ENCODE measurements around the gene MPPED1.

MPPED1 gene

DNA sequence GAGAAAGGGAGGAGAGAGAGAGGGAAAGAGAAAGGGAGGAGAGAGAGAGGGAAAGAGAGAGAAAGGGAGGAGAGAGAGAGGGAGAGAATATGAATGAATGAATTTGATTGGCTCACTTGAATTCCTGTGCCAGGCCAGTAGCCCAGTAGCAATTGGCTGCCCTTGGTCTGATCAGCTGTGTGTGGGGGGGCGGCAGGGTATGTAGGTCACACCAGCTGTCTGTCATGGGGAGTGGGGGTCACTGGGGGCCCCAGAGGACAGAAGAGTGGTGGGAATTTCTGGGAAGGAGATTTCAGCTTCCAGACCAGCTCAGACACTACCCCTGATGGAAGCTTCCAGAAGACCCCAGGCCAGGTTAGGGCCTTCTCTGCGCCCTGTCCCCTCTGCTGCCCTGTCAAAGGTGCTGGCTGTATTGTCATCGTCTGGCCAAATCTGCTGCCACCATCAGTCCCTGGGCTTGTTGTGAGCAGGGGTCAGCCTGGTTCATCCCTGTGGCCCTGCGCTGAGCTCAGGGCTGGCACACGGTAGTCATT lies 21.1 kb downstream of the MPPED1 start:
- no peak for DNase-seq

DNA sequence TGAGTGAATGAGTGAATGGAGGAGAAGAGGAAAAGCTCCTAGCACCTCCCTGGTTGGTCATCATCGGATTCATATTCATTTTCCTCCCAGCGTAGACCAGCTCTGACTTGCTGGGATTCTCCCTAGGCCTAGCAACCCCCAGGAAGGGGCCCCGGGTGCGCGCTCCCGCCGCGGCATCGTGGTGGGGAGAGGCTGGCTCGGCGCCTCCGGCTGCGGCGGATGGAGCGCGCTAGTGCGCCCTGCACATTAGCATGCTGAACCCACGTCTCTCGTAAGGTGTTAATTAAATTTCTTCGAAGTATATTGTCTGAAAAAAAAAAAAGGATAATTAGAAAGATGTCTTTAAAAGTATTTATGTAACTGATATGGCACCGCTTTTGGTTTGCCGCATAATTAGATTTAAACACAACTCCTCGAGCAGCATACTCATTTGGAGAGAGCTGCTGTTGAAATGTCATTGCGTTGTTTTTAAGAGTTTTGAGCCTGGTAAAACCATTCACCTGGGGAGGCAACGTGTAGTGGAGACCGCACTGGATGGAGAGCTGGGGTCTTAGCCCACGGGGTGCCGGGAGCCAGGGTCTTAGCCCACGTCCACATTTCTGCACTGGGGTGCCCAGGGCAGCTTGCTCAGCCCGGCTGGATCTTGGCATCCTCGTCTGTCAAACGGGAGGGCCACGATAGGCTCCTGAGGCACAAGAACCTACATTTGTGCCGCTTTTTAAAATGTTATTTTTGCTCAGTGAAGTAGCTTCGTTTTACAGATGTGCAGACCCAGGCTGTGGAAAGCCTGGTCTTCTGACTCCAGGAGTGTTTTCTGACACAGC lies 21.8 kb downstream of the MPPED1 start:
- no peak for DNase-seq

DNA sequence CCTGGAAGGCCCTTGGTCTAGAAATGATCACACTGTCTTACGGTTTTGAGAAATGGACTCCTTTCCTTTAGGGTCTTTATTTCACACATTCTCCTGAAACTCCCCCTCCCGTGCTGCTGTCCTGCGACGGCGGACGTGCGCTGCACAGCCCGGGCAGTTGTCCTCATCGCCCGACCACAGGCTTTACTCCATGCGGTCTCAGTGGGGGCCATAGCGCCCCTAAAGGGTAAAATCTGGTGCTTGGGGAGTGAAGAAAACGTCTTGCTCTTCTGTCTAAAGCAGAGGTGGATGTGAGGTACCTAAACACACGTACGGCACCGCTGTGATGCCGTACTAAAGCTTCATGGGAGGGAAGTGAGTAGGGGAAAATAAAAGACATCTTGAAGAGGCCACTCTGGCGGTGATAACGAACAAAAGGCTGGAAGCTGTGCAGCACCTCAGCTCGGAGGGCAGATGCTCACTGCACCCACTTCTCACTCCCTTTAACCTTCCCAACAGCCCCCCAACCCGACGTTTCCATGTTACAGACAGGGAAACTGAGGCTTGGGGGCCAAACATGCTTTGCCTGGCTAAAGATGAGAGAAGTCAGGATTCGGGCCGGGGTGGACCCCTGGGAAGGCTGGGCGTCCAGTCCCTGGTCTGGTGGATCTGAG lies 22.6 kb downstream of the MPPED1 start:
- DNase-seq = no peak

DNA sequence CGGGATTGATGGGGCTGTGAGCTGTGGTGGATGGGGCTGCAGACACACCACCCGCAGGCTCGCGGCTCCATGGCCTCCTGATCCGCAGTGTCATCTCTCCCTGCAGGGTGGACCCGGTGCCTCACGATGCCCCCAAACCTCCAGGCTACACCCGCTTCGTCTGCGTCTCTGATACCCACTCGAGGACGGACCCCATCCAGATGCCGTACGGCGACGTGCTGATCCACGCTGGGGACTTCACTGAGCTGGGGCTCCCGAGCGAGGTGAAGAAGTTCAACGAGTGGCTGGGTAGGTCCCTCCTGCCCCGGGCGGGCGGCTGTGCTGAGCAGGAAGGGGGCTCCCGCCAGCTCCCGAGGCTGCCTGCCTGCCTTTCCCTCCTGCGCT lies 23.1 kb downstream of the MPPED1 start:
- DNase-seq = no peak

DNA sequence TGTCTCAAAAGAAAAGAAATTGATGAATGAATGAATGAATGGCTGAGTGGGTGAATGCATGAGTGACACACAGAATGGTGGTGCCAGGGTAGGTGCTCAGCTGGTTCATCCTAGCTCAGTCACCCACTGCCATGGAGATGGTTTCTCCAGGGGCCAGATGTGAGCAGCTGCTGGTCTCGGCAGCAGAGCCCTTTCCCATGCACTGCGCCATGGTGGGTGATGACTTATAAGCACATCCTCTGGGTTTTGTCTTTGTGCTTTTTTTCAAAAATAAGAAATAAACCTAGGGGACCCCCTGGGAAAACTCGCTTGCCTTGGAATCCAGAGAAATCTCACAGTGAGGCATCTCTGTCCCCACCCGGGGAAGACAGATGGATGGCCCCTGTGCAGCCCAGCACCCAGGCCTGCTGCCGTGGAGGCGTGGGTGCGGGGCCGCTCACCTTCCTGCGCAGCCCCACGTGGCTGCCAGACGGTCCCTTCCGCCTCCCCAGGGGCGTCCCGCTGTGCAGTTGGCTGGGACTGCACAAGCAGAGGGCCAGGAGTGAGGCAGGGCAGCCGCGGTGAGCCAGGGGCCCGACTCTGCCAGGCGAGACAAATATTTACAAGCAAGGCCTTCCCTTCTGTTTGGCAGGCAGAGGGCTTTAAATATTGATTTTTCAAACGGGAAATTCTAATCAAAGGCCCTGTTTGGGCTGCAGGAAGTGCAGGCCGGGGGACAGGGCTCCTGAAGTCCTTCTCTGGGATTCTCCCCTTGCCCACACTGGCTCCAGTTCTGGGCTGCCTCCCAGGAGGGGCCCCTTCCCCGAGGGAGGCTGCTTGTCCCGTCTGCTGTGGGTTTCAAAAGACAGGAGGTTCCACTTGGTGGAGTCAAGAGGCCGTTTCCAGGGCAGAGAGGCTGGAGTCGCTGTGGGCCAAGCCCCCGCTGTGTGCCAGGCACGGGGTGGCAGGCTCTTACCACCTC lies 24.3 kb downstream of the MPPED1 start:
- DNase-seq = peak in 3 of 14 donors; percentile 22 to 33 (median 23)

DNA sequence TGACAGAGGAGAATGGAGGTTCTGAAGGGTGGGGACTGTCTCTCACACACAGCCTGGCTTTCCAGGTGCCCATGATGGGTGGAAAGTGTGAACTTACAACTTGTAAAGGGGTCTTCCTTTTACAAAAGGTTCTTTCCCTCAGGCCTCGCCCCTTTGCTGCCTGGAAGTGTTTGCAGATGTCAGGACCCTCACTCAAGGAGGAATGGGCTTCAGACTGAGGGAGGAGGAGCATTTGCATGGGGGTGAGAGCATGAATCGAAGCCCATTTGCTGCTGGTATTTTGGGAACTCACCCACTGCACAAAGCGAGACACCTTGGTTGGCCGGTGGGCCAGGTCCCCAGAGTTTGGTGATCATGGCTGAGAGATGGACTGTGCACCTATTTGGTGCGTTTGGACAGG lies 25.1 kb downstream of the MPPED1 start:
- DNase-seq = no peak

DNA sequence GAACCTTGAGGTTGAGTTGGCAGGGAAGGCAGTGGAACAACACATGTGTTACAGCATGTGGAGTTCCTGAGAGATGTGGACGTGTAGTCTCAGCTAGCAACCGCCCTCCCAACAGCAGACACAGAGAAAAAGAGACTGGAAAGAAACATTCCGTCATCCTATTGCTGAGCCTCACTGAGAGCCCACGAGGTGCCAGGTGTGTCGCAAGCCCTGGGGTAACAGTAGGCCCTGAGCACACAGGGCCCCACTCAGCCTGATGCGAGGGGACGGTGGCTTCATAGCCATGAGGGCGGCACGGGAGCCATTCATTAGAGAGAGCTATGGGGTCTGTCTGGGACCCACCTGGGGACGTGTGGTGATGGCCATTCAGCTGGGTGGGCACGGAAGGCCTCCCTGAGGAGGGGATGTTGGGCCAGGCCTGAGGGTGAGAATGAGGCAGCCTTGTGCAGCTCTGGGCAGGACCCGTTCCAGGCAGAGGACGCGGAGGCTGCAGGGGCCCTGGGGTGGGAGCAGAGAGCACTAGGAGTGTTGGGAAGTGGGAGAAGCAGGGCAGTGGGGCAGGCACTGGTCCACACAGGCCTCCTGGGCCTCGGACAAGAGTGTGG lies 26.2 kb downstream of the MPPED1 start:
- DNase-seq = no peak

DNA sequence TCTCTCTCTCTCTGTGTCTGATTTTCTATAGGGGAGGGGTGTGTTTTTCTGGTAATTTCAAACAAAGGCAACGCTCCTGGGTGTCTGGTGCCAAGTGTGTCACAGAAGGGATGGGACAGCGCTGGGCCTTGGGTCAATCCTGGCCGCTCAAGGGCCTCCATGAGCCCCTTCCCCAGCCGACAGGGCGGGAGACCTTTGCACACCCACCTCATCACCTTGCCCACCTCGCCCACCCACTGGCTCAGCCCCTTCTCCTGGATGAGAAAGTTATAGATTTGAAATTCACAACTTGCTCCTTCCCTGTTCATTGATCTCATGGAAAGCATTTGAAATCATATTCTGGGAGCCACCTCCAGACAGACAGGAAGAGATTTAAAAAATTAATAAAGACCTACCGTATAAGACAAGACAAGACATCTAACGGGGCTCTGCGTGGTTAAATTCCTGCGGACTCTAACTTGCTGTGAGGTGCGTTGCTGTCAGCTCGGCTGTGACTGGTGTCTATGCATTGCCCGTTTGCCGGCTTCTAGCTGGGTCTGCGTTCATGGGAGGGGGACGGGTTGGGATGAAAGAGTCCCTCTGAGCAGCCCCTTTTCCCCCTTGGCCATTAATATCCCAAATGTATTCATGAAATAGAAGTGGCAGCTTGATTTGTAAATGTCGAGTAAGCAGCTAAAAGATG lies 27.0 kb downstream of the MPPED1 start:
- DNase-seq = no peak

DNA sequence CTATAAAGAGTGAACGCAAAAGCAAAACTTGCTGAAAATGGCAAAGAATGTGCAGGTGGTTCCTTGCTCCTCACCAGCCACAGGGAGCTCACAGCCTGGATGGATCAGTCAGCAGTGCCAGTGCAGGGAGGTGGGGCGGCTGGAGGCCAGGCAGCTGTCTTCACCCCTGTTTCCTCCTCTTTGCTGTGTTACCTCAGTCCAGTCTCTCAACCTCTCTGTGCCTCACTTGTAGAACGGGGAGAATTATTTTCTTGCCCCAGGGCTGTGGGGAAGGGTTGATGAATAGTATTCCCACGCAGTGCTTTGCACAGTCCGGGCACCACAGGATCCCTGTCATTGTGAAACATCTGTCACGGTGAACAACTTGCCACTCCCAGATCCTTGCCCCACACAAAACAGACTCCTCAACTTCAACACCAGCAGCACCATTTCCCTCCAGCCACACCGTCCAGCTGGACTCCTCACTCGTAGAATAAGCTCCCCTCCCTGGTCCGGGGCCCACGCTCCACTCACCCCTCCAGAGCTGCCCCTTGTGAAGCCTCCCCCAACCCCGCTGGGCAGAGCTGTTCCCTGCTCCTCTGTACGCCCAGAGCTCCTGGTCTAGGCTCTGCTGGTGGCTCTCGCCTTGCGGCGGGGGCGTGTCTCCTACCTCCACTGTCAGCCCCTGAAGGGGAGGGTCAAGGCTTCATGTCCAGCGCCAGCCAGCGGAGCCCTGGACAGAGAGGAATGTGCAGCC lies 27.7 kb downstream of the MPPED1 start:
- no peak for DNase-seq

DNA sequence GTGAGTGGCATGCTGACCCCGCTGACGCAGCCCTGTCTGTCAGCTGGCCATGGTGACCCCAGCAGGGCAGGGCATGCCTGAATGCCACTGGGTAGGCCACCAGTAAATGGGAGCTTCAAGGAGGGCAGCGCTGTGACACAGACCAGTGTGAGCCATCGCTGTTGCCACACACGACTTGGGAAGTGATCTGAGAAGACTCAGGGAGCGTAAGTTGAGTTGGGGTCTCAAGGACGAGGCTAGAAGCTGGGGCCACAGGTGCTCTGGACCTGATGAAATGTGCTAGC lies 28.2 kb downstream of the MPPED1 start:
- no peak for DNase-seq

DNA sequence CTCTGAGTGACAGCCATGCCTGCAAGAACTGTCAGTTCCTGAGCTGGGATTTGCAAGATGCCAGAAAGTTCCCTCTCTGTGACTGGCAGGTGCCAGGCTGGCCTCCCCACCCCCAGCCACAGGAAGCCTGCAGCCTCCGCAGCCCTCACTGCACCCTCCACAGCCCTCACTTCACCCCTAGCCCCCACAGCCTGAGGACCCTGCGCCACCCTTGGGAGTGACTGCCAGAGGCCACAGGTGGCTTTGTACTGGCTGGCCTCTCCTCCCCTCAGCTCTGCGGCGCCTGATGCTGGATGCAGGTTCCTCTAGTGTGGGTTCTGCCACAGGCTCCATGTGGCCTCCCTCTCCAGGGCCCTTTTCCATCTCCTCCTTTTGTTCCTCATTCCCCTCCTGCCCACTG lies 28.7 kb downstream of the MPPED1 start:
- no peak for DNase-seq

DNA sequence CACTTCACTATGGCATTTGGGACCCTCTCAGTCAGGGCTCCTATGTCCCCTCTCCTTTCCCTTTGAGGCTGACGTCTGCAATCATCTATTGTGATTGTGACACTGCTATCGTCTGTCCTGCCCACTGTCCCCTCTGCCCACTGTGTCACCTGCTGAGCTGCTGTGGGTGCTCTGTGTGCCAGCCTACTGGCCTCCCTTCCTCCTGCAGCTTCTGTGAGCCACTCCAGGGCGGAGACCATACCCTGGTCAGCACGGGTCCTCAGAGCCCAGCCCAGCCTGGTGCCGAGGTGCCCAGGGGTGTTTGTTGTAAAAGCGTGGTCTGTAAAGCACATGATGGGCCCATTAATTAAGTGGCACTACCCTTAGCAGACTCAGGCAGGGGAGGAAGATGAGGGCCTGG lies 29.4 kb downstream of the MPPED1 start:
- no peak for DNase-seq

DNA sequence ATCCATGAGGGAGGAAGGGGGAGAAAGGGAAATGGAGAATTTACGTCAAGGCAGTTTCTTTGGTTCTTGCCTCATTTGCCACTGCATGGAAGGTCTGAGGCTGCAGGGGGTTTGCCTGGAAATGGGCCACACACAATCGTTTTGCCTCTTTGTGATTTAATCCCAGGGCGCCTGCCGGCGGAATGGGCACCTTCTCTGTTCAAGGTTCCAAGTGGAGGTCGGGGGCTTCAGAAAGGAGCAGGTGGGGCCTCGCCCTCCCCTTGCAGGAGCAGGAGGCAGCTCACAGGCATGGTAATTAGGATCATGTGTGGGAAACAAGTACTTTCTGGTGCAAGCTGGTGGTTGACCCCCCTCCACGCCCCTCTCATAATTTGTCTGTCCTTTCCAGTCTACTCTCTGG lies 29.9 kb downstream of the MPPED1 start:
- DNase-seq = no peak

DNA sequence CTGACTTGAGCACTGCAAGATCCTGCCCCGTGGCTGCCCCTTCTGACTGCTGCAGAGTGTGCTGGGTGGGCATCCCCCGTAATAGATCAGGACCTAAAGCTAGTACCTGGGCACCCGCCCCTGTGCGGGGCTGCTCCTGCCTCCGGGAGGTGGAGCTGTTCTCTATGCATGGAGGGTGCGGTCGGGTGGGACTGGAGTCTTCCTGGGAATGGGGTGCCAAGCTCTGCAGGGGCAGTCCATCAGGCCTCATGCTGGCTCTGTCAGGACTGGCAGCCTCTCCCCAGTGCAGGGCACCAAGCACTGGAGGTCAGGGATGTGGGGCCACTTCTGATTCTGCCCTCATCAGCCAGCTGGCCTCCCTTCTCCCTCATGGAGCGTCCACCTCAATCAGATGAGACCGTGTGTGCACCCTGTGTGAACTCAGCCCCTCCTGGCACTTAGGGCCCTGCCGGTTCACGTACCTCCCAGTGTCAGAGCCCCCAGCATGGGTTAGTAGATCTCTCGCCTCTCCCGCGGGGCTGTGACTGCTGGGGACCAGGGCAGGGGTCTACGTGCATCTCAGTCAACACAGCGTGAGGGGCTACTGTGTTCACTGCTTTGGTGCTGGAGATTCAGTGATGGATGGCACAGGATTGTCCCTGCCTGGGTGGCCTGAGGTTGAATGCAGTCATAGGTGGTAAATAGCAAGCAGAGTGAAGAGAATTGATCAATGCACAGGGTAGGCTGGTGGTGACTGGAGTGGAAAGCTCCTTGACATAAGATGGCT lies 30.8 kb downstream of the MPPED1 start:
- DNase-seq = no peak

DNA sequence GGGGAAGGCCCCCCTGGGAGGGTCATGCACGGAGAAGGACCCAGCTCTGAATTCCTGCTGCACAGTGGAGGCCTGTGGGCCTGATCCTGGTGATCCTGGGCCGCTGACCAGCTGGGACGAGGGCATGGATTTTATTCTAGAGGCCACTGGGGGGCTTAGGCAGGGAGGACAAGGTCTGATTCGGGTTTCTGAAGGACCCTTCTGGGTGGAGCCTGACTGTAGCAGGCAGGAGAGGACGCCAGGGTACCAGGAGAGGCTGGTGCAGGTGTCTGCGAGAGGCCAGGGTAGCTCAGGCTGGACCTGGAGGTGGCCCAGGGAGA lies 31.3 kb downstream of the MPPED1 start:
- no peak for DNase-seq

DNA sequence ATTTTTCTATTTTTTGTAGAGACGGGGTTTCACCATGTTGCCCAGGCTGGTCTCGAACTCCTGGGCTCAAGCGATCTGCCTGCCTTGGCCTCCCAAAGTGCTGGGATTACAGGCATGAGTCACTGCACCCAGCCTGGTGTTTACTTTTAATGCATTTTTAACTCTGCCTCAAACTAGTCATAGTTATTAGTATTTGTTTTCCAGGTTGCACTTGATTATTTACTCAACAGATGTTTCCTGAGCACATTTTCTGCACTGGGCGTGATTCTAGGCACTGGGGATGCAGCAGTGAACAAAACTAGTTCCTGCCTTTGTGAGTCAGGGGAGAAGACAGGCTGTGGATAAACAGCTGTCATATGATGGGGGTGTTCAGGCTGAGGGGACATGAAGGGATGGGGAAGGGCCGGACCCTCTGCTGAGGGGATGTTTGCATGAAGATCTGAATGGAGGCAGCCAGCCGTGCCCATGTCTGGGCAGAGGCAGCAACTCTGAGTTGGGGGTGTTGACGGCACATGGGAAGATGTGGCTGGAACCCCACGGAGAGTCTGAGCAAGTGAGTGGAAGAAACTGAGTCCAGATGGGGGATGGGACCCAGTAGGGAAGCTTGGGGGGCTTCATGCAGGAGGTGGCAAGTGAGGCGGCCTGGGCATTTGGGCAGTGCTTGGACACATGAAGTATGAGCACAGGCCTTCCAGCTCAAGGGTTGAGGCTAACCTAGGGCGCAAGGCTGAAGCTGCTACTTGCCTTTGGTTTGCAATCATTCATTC lies 34.4 kb downstream of the MPPED1 start:
- DNase-seq = no peak

DNA sequence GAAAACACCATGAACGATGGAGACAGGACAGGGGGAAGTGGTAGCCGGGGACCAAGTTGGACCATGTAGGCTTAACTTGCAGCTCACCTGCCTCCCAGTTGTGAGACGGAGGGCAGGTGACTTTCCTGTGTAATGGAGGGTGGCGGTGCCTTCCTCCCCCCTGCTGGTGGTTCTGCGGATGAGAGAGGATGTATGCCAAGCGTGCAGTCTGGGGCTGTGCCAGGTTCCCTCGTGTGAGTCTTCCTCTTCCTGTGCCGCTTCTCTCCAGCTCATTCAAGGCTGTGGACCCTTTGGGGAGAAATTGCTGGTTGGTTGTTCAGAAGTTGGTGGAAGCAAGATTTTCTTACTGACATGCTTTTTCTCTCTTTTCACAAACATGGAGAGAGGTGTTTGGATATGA lies 35.1 kb downstream of the MPPED1 start:
- no peak for DNase-seq

DNA sequence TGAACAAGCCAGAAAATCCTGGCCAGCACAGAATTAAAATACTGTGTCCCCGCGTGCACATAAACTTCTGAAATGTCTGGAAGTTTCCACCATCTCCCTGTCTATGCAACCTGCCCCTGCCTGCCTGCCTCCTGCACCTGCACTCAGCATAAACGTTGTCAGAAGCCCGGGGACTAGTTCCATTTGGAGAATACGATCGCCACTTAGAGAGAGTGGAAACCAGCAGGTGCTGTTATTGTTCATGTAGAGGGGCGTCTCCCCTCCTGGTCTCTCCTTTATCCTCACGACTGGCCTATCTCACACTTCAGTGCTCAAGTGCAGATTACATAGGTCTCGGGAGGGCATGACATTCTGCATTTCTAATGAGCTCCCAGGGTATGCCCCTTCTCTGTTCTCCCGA lies 35.6 kb downstream of the MPPED1 start:
- no peak for DNase-seq

DNA sequence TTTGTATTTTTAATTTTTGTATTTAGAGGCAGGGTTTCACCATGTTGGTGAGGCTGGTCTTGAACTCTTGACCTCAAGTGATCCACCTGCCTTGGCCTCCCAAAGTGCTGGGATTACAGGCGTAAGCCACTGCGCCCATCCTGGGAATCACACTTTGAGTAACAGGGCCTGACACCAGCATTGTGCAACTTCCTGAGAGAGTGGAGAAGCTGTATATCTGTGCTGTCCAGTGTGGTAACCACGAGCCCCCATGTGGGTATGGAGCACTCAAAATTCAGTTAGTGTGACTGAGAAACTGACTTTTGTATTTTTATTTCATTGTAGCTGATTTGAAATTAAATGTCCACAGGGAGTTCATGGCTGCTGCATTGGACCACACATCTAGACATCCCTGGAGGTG lies 36.2 kb downstream of the MPPED1 start:
- no peak for DNase-seq

Measured in C1 segment of cervical spinal cord (tissue), 14 donors.